Panc1 (cell line): Measurements from ENCODE around the gene CSMD2. TPM values are rescaled to one million over a fixed set of nuclear protein-coding genes. Genes with fewer than 3 reads are reported as not detected.

Experiments used
- ATAC-seq: fragments of 200-7000 bp; cut with Tn5 transposase; 2 replicates; pipeline ENCODE4 v1.9.1; 2020; ENCODE audit warnings: mild to moderate bottlenecking, moderate library complexity
- BruUV-seq: library from RNA; stranded (reverse); fragments of 400-500 nt; replicated peaks from 2 replicates; lab custom pipeline; 2021; lab: Mats Ljungman, UMichigan
- CTCF ChIA-PET: fragments of 300-600 bp; sonication (Branson Sonifier 250); formaldehyde crosslinking; loops from one replicate; lab custom pipeline; 2022; ENCODE audit warnings: antibody characterized with exemption; lab: Charles Lee
- POLR2A ChIA-PET: fragments of 300-600 bp; sonication (Branson Sonifier 250); formaldehyde crosslinking; loops from one replicate; lab custom pipeline; 2022; ENCODE audit warnings: antibody characterized with exemption; lab: Charles Lee
- DNase-seq: peaks from one replicate; pipeline ENCODE4 v3.0.0-alpha.2; 2010; ENCODE audit warnings: low read depth, low spot score
- H3K27ac ChIP-seq: 2 replicates; pipeline ENCODE4 v1.5.1; 2011; ENCODE audit warnings: mild to moderate bottlenecking, low read length, inconsistent platforms
- H3K27me3 ChIP-seq: fragments of 200-500 bp; sonication (Bioruptor generic); 2 replicates; pipeline ENCODE4 v1.6.0; 2014; ENCODE audit warnings: low read length, inconsistent platforms; ENCODE audit not compliant: control insufficient read depth, insufficient read depth
- H3K36me3 ChIP-seq: fragments of 200-500 bp; sonication (Bioruptor generic); 2 replicates; pipeline ENCODE4 v1.5.1; 2014; ENCODE audit warnings: inconsistent platforms, mild to moderate bottlenecking, low read length, moderate library complexity; ENCODE audit not compliant: control insufficient read depth, insufficient read depth
- H3K4me1 ChIP-seq: 2 replicates; pipeline ENCODE4 v1.5.1; 2011; ENCODE audit warnings: inconsistent platforms, mild to moderate bottlenecking, low read length, moderate library complexity; ENCODE audit not compliant: control insufficient read depth, insufficient read depth
- H3K4me3 ChIP-seq, 2 experiments: 2 replicates each; pipeline ENCODE4 v1.5.1; 2011 to 2012; ENCODE audit warnings: low read depth in 2 of 2, low read length in 2 of 2, mild to moderate bottlenecking in 2 of 2, inconsistent platforms in 1 of 2, moderate library complexity in 1 of 2
- H3K9me3 ChIP-seq: fragments of 200-500 bp; sonication (Bioruptor generic); 2 replicates; pipeline ENCODE4 v1.5.1; 2014; ENCODE audit warnings: low read depth, mild to moderate bottlenecking, inconsistent platforms, low read length, moderate library complexity; ENCODE audit not compliant: control insufficient read depth, insufficient read depth
- CTCF ChIP-seq: fragments of 450-650 bp; IDR thresholded peaks from 2 replicates; pipeline ENCODE4 v1.5.1; 2017; ENCODE audit warnings: mild to moderate bottlenecking
- POLR2AphosphoS5 ChIP-seq: IDR thresholded peaks from 2 replicates; pipeline ENCODE4 v1.6.1; 2012; ENCODE audit warnings: mild to moderate bottlenecking, low read depth, low read length, moderate library complexity
- REST ChIP-seq, 2 experiments: IDR thresholded peaks; 2 replicates each; pipeline ENCODE4 v1.6.1; 2011 to 2012; ENCODE audit warnings: low read depth in 2 of 2, control low read depth in 1 of 2, low read length in 1 of 2, mild to moderate bottlenecking in 1 of 2, moderate library complexity in 1 of 2; ENCODE audit not compliant: insufficient read depth in 1 of 2
- SIN3A ChIP-seq: IDR thresholded peaks from 2 replicates; pipeline ENCODE4 v1.6.1; 2012; ENCODE audit warnings: low read depth, mild to moderate bottlenecking, low read length, moderate library complexity, borderline replicate concordance; ENCODE audit not compliant: insufficient read depth
- TCF7L2 ChIP-seq: IDR thresholded peaks from 2 replicates; pipeline ENCODE4 v1.6.1; 2011; ENCODE audit warnings: mild to moderate bottlenecking, low read depth, low read length, inconsistent platforms
- in situ Hi-C: cut with HindIII; loops from 2 replicates; pipeline ENCODE4 v1.10.0; 2016; ENCODE audit warnings: low sequenced_read_pairs, low pct_unique_long_range_greater_than_20kb
- intact Hi-C: fragments of 100-400 bp; cut with micrococcal nuclease; formaldehyde crosslinking; loops from one replicate; pipeline ENCODE4 v1.10.0; 2022; ENCODE audit not compliant: unreplicated experiment
- total RNA-seq: library from RNA; stranded (reverse); gene quantifications from one replicate; pipeline ENCODE4 v1.2.1, GENCODE V29; 2021; ENCODE audit not compliant: unreplicated experiment

CSMD2 gene
- total RNA-seq, 1 experiment from 2014 or later: not detected

GRCh38 chr1:34066166-34066565 lies 98.9 kb downstream of the CSMD2 start:
- POLR2A ChIA-PET: no interaction called here
- Histone ChIP-seq H3K4me3 (no peak overlapping the region), H3K9me3 (no peaks in the 10 kb centered on the region), H3K36me3 (no peaks in the 10 kb centered on the region), H3K27me3 (no peaks in the 10 kb centered on the region; the same call in 1 of the 2 replicates), H3K4me1 (no peaks in the 10 kb centered on the region), H3K27ac (no peak overlapping the region)
- in situ Hi-C loops: no loop called here
- CTCF ChIA-PET: no interaction called here
- no TSS peak for BruUV-seq
- TF ChIP-seq POLR2AphosphoS5 (no peak), SIN3A (no peak), CTCF (no peak), REST (IDR thresholded peaks at IDR 0.05; ENCODE audit: insufficient read depth in 1 of 2, low read depth in 2 of 2, low read length in 1 of 2) (no peak)
- intact Hi-C loops: no loop called here
- ATAC-seq (no peak), DNase-seq (no peak)

DNA sequence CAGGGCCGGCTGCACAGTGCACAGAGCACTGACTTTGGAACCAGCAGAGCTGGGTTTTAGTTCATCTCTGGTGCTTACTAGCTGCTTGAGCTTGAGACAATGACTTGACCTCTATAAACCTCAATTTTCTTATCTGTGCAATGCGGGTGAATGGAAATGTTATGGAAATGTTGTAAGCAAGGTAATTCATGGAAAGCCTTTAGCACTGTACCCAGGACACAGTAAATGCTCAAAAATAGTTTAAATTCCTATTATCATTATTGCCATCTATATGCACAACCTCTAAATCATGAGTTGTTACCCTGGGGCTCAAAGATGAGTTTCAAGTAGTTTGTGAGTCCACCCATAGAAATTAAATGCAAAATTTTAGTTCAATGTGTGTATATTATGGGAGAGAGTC lies 99.5 kb downstream of the CSMD2 start:
- in situ Hi-C loops (no loop called here), intact Hi-C loops (no loop called here)
- CTCF ChIA-PET: no interaction called here
- no peaks in the 10 kb centered on the region for H3K36me3 ChIP-seq
- ATAC-seq (no peak), DNase-seq (no peak)
- BruUV-seq: no TSS peak
- no peak overlapping the region for H3K4me3 ChIP-seq
- no peaks in the 10 kb centered on the region for H3K4me1 ChIP-seq
- H3K9me3 ChIP-seq: no peaks in the 10 kb centered on the region
- POLR2A ChIA-PET: no interaction called here
- no peaks in the 10 kb centered on the region for H3K27me3 ChIP-seq
- TF ChIP-seq POLR2AphosphoS5 (no peak), TCF7L2 (no peak), REST (IDR thresholded peaks at IDR 0.05; ENCODE audit: insufficient read depth in 1 of 2, low read depth in 2 of 2, low read length in 1 of 2) (no peak), CTCF (no peak), SIN3A (no peak)
- H3K27ac ChIP-seq: no peak overlapping the region
